GM15510 (cell line): ENCODE data around the gene DOCK1.

Experiments
- POLR2A ChIP-seq: IDR thresholded peaks from 3 replicates; pipeline ENCODE4 v1.6.1; 2011; ENCODE audit warnings: borderline replicate concordance; ENCODE audit not compliant: insufficient read length; ENCODE audit errors: extremely low read depth

The DOCK1 gene

GRCh38 chr10:126917975-126918908 is 13.0 kb downstream of the DOCK1 start:
- no peak for TF ChIP-seq POLR2A

GRCh38 chr10:126919426-126919825 is 14.2 kb downstream of the DOCK1 start:
- TF ChIP-seq POLR2A: no peak

- TF ChIP-seq POLR2A: no peak
These were observed 15.9 kb downstream of the DOCK1 start for GRCh38 chr10:126921162-126921561.

- no peak for TF ChIP-seq POLR2A
These were observed 16.8 kb downstream of the DOCK1 start for GRCh38 chr10:126921974-126922525.

GRCh38 chr10:126924180-126924914 is 19.1 kb downstream of the DOCK1 start:
- no peak for TF ChIP-seq POLR2A

- no peak for TF ChIP-seq POLR2A
These were observed 19.7 kb downstream of the DOCK1 start for GRCh38 chr10:126924915-126925300.

GRCh38 chr10:126926568-126926967 is 21.3 kb downstream of the DOCK1 start:
- no peak for TF ChIP-seq POLR2A

GRCh38 chr10:126927799-126928198 is 22.6 kb downstream of the DOCK1 start:
- TF ChIP-seq POLR2A: no peak

- no peak for TF ChIP-seq POLR2A
These were observed 23.0 kb downstream of the DOCK1 start for GRCh38 chr10:126928274-126928673.

GRCh38 chr10:126929391-126929790 is 24.2 kb downstream of the DOCK1 start:
- TF ChIP-seq POLR2A: no peak

GRCh38 chr10:126930131-126930882 is 25.1 kb downstream of the DOCK1 start:
- no peak for TF ChIP-seq POLR2A

- no peak for TF ChIP-seq POLR2A
These were observed 25.8 kb downstream of the DOCK1 start for GRCh38 chr10:126930883-126931503.

GRCh38 chr10:126931544-126931943 is 26.3 kb downstream of the DOCK1 start:
- TF ChIP-seq POLR2A: no peak

GRCh38 chr10:126932516-126932915 is 27.3 kb downstream of the DOCK1 start:
- no peak for TF ChIP-seq POLR2A
